ENCODE data around the gene HOXA7.

DNA sequence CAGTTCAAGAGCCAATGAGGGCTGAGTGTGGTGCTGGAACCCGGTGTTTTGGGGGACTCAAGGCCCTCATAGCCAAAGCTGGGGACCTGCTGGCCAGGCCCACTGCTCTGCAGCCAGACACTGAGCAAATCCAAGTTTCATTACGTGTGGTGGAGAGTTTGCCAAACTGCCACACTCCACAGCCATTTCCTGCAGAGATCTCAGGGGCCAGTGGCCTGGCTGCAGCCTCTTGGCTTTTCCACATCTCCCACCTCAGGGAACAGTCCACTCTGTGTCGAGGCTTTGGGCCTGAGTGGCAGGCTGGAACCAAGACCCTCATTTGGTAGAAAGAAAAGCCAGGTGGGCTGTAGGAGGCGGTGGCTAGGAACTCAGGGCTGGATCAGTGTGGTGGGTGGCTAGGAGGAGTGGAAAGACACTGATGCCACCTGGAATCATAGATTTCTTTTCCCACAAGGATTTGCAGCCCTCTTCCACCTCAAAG is 25.4 kb upstream of the HOXA7 start:
- TF ChIP-seq POLR2A (IDR thresholded peaks at IDR 0.05) = no peak
- TF ChIP-seq, protein P1, sequence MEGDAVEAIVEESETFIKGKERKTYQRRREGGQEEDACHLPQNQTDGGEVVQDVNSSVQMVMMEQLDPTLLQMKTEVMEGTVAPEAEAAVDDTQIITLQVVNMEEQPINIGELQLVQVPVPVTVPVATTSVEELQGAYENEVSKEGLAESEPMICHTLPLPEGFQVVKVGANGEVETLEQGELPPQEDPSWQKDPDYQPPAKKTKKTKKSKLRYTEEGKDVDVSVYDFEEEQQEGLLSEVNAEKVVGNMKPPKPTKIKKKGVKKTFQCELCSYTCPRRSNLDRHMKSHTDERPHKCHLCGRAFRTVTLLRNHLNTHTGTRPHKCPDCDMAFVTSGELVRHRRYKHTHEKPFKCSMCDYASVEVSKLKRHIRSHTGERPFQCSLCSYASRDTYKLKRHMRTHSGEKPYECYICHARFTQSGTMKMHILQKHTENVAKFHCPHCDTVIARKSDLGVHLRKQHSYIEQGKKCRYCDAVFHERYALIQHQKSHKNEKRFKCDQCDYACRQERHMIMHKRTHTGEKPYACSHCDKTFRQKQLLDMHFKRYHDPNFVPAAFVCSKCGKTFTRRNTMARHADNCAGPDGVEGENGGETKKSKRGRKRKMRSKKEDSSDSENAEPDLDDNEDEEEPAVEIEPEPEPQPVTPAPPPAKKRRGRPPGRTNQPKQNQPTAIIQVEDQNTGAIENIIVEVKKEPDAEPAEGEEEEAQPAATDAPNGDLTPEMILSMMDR (IDR thresholded peaks at IDR 0.05) = no peak
